Large intestine (tissue), 3 donors: ENCODE results near the gene MARK3. TPM values are rescaled to one million over a fixed set of nuclear protein-coding genes. Genes with fewer than 3 reads are reported as not detected.
"Not testable (repeated sequence)": the region's sequence is repeated elsewhere in the genome, so short reads cannot be mapped to it uniquely, and the experiment has no call there.

Experiments
- DNase-seq, 2 donors: peaks; one replicate each; pipeline versions ENCODE4 v3.0.0 to v3.0.0-alpha.2; 2013
- H3K27ac ChIP-seq: one replicate; pipeline ENCODE4 v1.5.1; 2013; ENCODE audit warnings: low read length
- H3K27me3 ChIP-seq: 2 replicates; pipeline ENCODE4 v1.6.1; 2013; ENCODE audit warnings: low read length; ENCODE audit not compliant: control insufficient read depth, insufficient read depth
- H3K36me3 ChIP-seq: 2 replicates; pipeline ENCODE4 v1.6.1; 2013; ENCODE audit warnings: low read length; ENCODE audit not compliant: control insufficient read depth, insufficient read depth
- H3K4me1 ChIP-seq: one replicate; pipeline ENCODE4 v1.6.1; 2013; ENCODE audit warnings: low read length; ENCODE audit not compliant: control insufficient read depth, insufficient read depth
- H3K4me3 ChIP-seq: one replicate; pipeline ENCODE4 v1.5.1; 2013; ENCODE audit warnings: low read length
- H3K9me3 ChIP-seq: one replicate; pipeline ENCODE4 v1.6.1; 2013; ENCODE audit warnings: mild to moderate bottlenecking, low read depth, low read length, moderate library complexity; ENCODE audit not compliant: control insufficient read depth
- WGBS: methylation state at CpG from one replicate; pipeline ENCODE4 v1.1.5; 2013; ENCODE audit warnings: low lambda C conversion rate; ENCODE audit not compliant: insufficient coverage; 5-methylcytosine and 5-hydroxymethylcytosine counted together
- polyA plus RNA-seq: library from polyadenylated mRNA; unstranded; fragments of 120-200 nt; gene quantifications from one replicate; pipeline ENCODE4 v1.2.1, GENCODE V29; 2013

The MARK3 gene
- polyA plus RNA-seq, 1 donor, result 66.0 TPM

DNA sequence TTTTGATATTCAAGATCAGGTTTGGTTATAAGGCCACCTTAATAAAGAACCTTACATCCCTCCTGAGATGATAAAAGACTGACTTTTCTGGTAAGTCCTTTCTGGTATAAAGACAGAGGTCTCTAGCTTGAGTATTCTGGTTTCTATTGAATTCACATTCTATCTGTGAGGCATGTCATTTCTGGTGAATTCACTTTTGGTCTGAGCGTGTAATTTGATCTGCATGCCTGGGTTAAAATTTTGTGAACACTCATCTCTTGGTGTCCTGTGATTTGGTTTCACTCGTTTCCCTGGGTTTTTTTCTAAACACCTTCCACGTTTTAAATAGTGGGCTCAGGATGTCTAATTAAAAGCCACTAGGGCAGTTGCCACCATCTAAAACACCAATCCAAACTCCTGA lies 38.9 kb upstream of the MARK3 start:
- Histone ChIP-seq H3K27me3 (no peaks in the 10 kb centered on the region), H3K27ac (no peak overlapping the region), H3K36me3 (peaks cover 32% of the 10 kb centered on the region), H3K4me3 (no peak overlapping the region), H3K4me1 (no peaks in the 10 kb centered on the region), H3K9me3 (no peaks in the 10 kb centered on the region)
- no peak for DNase-seq
- no CpG with 5 or more reads among the region's 3 CpGs for WGBS

GRCh38 chr14:103347091-103347815 lies 38.0 kb upstream of the MARK3 start:
- Histone ChIP-seq H3K27me3 (no peaks in the 10 kb centered on the region), H3K27ac (no peak overlapping the region), H3K4me3 (no peak overlapping the region), H3K36me3 (peaks cover 22% of the 10 kb centered on the region), H3K9me3 (no peaks in the 10 kb centered on the region), H3K4me1 (no peaks in the 10 kb centered on the region)
- DNase-seq, result no peak
- WGBS, result 100% methylated on average over 1 of the region's 12 CpGs

GRCh38 chr14:103348154-103348553 lies 37.1 kb upstream of the MARK3 start:
- 75% methylated on average over 2 of the region's 5 CpGs for WGBS
- Histone ChIP-seq H3K27ac (no peak overlapping the region), H3K4me1 (no peaks in the 10 kb centered on the region), H3K9me3 (no peaks in the 10 kb centered on the region), H3K4me3 (no peak overlapping the region), H3K36me3 (peaks cover 14% of the 10 kb centered on the region), H3K27me3 (no peaks in the 10 kb centered on the region)
- DNase-seq, result no peak

DNA sequence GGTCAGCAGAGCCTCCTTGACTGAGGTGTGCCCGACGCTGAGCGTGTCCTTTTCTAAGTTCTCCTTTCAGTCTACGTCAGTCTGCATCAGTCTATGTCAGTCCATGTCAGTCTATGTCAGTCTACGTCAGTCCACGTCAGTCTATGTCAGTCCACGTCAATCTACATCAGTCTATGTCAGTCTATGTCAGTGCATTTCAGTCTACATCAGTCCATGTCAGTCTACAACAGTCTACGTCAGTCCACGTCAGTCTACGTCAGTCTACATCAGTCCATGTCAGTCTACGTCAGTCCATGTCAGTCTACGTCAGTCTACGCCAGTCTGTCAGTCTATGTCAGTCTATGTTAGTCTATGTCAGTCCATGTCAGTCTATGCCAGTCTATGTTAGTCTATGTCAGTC lies 35.2 kb upstream of the MARK3 start:
- Histone ChIP-seq H3K4me1 (no peaks in the 10 kb centered on the region), H3K27me3 (no peaks in the 10 kb centered on the region), H3K9me3 (no peaks in the 10 kb centered on the region), H3K4me3 (no peak overlapping the region), H3K27ac (no peak overlapping the region), H3K36me3 (no peaks in the 10 kb centered on the region)
- no CpG with 5 or more reads among the region's 13 CpGs for WGBS
- DNase-seq, result no peak

DNA sequence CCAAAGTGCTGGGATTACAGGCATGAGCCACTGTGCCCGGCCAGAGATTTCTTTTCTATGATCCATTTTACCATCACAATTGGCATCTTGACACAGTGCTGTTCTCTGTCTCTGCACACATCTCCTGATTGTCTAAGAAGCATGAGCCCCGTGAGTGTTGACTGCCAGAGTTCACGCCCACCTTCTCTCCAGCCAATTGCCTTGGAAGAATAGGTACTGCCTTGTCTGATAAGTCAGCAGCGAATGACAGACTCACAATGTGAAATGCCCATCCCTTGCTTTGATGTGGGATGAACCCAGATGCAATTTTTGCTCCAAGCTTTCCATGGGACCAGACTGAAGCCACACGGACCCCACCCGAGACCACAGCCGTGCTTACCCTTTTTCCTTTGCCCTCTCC lies 31.9 kb upstream of the MARK3 start:
- H3K4me3 ChIP-seq, result no peak overlapping the region
- no peak overlapping the region for H3K27ac ChIP-seq
- no peaks in the 10 kb centered on the region for H3K4me1 ChIP-seq
- 20% methylated on average over 1 of the region's 7 CpGs for WGBS
- peaks cover 2% of the 10 kb centered on the region for H3K9me3 ChIP-seq
- H3K27me3 ChIP-seq, result no peaks in the 10 kb centered on the region
- no peaks in the 10 kb centered on the region for H3K36me3 ChIP-seq
- DNase-seq, result no peak

DNA sequence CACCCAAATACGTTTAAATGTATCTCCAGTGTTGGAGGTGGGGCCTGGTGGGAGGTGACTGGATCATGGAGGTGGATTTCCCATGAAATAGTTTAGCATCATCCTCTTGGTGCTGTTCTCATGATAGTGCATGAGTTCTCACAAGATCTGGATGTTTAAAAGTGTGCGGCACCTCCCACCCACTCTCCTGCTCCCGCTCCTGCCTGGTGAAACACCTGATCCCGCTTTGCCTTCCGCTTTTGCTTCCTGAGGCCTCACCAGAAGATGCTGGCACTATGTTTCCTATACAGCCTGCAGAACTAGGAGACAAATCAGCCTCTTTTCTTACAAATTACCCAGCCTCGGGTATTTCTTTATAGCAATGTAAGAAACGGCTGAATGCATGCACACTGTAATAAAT lies 31.1 kb upstream of the MARK3 start:
- Histone ChIP-seq H3K27me3 (no peaks in the 10 kb centered on the region), H3K4me3 (no peak overlapping the region), H3K36me3 (no peaks in the 10 kb centered on the region), H3K9me3 (peaks cover 2% of the 10 kb centered on the region), H3K27ac (no peak overlapping the region), H3K4me1 (no peaks in the 10 kb centered on the region)
- no peak for DNase-seq
- WGBS, result no CpG with 5 or more reads among the region's 7 CpGs

DNA sequence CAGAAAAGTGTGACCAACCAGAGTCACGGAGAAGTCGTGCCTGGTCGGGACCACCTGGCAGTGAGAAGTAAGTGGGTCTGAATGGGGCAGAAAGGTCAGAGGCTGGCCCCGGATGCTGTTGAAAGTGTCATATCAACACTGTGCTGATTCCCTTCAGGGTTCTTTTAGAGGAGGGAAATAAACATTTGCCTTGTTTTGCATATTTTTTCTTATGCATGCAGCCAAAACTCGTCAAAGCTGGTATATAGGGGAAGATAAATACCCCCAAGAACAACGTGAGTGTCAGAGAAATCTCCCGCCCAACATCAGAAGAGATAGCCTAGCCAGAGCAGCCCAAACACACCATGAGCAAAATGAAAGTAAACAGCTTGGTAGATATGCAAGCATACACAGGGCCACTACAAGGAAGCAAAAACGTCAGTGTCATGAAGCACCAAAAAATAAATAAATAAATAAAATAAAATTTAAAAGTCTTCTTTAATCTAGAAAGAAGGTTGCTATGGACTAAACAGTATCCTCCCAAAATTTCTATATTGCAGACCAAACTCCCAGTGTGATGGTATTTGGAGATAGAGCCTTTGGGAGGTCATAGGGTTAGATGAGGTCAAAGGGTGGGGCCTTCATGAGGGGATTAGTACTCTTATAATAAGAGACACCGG lies 29.1 kb upstream of the MARK3 start:
- no peaks in the 10 kb centered on the region for H3K36me3 ChIP-seq
- no peaks in the 10 kb centered on the region for H3K4me1 ChIP-seq
- 20% methylated on average over 3 of the region's 9 CpGs for WGBS
- H3K4me3 ChIP-seq, result no peak overlapping the region
- no peak for DNase-seq
- H3K27me3 ChIP-seq, result no peaks in the 10 kb centered on the region
- no peak overlapping the region for H3K27ac ChIP-seq
- peaks cover 2% of the 10 kb centered on the region for H3K9me3 ChIP-seq

DNA sequence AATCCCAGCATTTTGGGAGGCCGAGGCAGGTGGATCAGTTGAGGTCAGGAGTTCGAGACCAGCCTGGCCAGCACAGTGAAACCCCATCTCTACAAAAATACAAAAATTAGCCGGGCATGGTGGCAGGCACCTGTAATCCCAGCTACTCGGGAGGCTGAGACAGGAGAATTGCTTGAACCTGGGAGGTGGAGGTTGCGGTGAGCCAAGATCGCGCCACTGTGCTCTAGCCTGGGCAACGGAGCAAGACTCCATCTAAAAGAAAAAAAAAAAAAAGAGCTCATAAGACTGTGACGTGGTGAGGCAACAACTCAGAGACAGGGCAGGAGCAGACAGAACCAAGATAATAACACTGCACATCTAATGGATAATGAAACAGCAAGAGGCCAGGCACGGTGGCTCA lies 27.7 kb upstream of the MARK3 start:
- DNase-seq, H3K4me1 ChIP-seq, H3K27ac ChIP-seq, H3K4me3 ChIP-seq, H3K36me3 ChIP-seq, H3K27me3 ChIP-seq, H3K9me3 ChIP-seq: not testable (repeated sequence)
- WGBS, result 100% methylated on average over 1 of the region's 10 CpGs

DNA sequence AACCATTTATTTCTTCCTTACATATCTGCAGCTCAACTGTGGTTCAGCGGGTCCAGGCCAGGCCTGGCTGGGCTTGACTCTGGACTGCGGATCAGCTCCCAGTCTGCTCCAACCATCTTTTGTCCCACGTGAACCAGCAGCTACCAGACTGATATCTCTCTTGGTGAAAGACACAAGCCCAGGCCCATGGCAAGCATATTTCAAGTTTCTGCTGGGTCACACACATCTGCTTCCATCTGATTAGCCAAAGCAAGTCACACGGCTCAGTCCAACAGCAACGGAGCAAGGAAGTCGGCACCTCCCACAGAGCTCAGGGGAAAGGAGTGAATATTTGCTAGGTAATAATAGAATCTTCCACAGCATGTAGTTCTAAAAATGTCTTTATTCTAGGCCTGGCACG lies 24.7 kb upstream of the MARK3 start:
- no peaks in the 10 kb centered on the region for H3K4me1 ChIP-seq
- no peaks in the 10 kb centered on the region for H3K36me3 ChIP-seq
- no peak for DNase-seq
- H3K27me3 ChIP-seq, result no peaks in the 10 kb centered on the region
- peaks cover 4% of the 10 kb centered on the region for H3K9me3 ChIP-seq
- WGBS, result no CpG with 5 or more reads among the region's 7 CpGs
- no peak overlapping the region for H3K4me3 ChIP-seq
- no peak overlapping the region for H3K27ac ChIP-seq

- DNase-seq, result no peak
- peaks cover 4% of the 10 kb centered on the region for H3K9me3 ChIP-seq
Measured at GRCh38 chr14:103361867-103362266, 23.3 kb upstream of the MARK3 start.

DNA sequence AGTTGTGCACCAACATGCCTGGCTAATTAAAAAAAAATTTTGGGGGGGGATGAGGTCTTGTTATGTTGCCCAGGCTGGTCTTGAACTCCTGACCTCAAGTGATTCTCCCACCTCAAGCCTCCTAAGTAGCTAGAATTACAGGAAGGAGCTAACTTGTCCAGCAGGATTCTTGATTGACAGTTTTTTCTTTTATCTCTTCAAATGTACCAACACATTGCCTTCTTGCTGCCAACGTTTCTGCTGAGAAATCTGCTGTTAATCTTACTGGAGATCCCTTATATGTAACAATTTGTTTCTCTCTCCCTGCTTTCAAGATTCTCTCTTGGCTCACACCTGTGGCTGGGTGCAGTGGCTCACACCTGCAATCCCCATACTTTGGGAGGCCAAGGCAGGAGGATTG lies 22.4 kb upstream of the MARK3 start:
- Histone ChIP-seq H3K4me1 (no peaks in the 10 kb centered on the region), H3K36me3 (no peaks in the 10 kb centered on the region), H3K4me3 (no peak overlapping the region), H3K9me3 (peaks cover 2% of the 10 kb centered on the region), H3K27ac (no peak overlapping the region), H3K27me3 (no peaks in the 10 kb centered on the region)
- WGBS, result no CpG with 5 or more reads among the region's 1 CpG
- no peak for DNase-seq

More at GRCh38 chr14:103361867-103362266, 23.3 kb upstream of the MARK3 start:
- whole genome bisulfite sequencing, result no CpG with 5 or more reads among the region's 5 CpGs
- no peaks in the 10 kb centered on the region for H3K4me1 ChIP-seq
- H3K4me3 ChIP-seq, result no peak overlapping the region
- H3K27me3 ChIP-seq, result no peaks in the 10 kb centered on the region
- no peak overlapping the region for H3K27ac ChIP-seq
- H3K36me3 ChIP-seq, result no peaks in the 10 kb centered on the region
